Adipose tissue (tissue), 3 donors: ENCODE data around the gene FOXL3. TPM values are rescaled to one million over a fixed set of nuclear protein-coding genes. Genes with fewer than 3 reads are reported as not detected.
"Not testable (repeated sequence)": the region's sequence is repeated elsewhere in the genome, so short reads cannot be mapped to it uniquely, and the experiment has no call there.

Experiments used
- H3K27ac ChIP-seq: one replicate; pipeline ENCODE4 v1.5.1; 2013; ENCODE audit warnings: low read depth, low read length
- WGBS, 3 donors: extraction: QIAGEN DNeasy Blood & Tissue Kit; methylation state at CpG; one replicate each; pipeline ENCODE4 v1.1.7; 2013; 5-methylcytosine and 5-hydroxymethylcytosine counted together
- polyA plus RNA-seq, 3 donors: library from polyadenylated mRNA; stranded (reverse); fragments of 200-250 nt; gene quantifications; one replicate each; pipeline ENCODE4 v1.2.3, GENCODE V29; 2013
- donor health status: healthy with polysubstance abuse.
- donor health status: Bipolar disorder and iron deficiency.
- donor health status: healthy.

The FOXL3 gene
- polyA plus RNA-seq, 3 donors = not detected

- 92 to 94% (median 92%) methylated on average over 41 of the region's 41 CpGs for WGBS, 3 donors
- H3K27ac ChIP-seq = no peak overlapping the region
These were observed 36.2 kb upstream of the FOXL3 start for GRCh38 chr7:253581-254336.

GRCh38 chr7:254337-255037 lies 35.5 kb upstream of the FOXL3 start:
- H3K27ac ChIP-seq = no peak overlapping the region
- 94 to 97% (median 96%) methylated on average over 31 of the region's 31 CpGs for WGBS, 3 donors

GRCh38 chr7:255038-255435 lies 34.9 kb upstream of the FOXL3 start:
- WGBS, 3 donors = 95% methylated on average over 19 of the region's 19 CpGs
- no peak overlapping the region for H3K27ac ChIP-seq

GRCh38 chr7:255721-256361 lies 34.1 kb upstream of the FOXL3 start:
- no peak overlapping the region for H3K27ac ChIP-seq
- 93 to 96% (median 94%) methylated on average over 42 to 44 of the region's 44 CpGs for WGBS, 3 donors

GRCh38 chr7:256461-256940 lies 33.5 kb upstream of the FOXL3 start:
- WGBS, 3 donors = 94 to 97% (median 95%) methylated on average over 38 of the region's 38 CpGs
- H3K27ac ChIP-seq = no peak overlapping the region

- no peak overlapping the region for H3K27ac ChIP-seq
- WGBS, 3 donors = 94 to 96% (median 96%) methylated on average over 29 of the region's 29 CpGs
These were observed 32.9 kb upstream of the FOXL3 start for GRCh38 chr7:256981-257646.

GRCh38 chr7:257647-257992 lies 32.4 kb upstream of the FOXL3 start:
- H3K27ac ChIP-seq = no peak overlapping the region
- 66 to 84% (median 83%) methylated on average over 5 of the region's 5 CpGs for WGBS, 3 donors

GRCh38 chr7:258476-259190 lies 31.3 kb upstream of the FOXL3 start:
- H3K27ac ChIP-seq = no peak overlapping the region
- WGBS, 3 donors = 95 to 97% (median 96%) methylated on average over 29 to 31 of the region's 31 CpGs

- no peak overlapping the region for H3K27ac ChIP-seq
- 96 to 97% (median 97%) methylated on average over 15 of the region's 15 CpGs for WGBS, 3 donors
These were observed 30.8 kb upstream of the FOXL3 start for GRCh38 chr7:259191-259505.

GRCh38 chr7:259751-260405 lies 30.1 kb upstream of the FOXL3 start:
- H3K27ac ChIP-seq = no peak overlapping the region
- 93 to 96% (median 94%) methylated on average over 40 to 44 of the region's 44 CpGs for WGBS, 3 donors

GRCh38 chr7:260441-261281 lies 29.3 kb upstream of the FOXL3 start:
- 87 to 97% (median 91%) methylated on average over 33 to 35 of the region's 35 CpGs for WGBS, 3 donors
- H3K27ac ChIP-seq = no peak overlapping the region

GRCh38 chr7:261341-262250 lies 28.4 kb upstream of the FOXL3 start:
- WGBS, 3 donors = 92 to 96% (median 95%) methylated on average over 30 to 32 of the region's 32 CpGs
- no peak overlapping the region for H3K27ac ChIP-seq

GRCh38 chr7:262251-262572 lies 27.8 kb upstream of the FOXL3 start:
- H3K27ac ChIP-seq = no peak overlapping the region
- 94 to 97% (median 95%) methylated on average over 9 of the region's 9 CpGs for WGBS, 3 donors

- WGBS, 3 donors = 76 to 90% (median 80%) methylated on average over 15 to 27 of the region's 31 CpGs
- not testable (repeated sequence) for H3K27ac ChIP-seq
These were observed 27.2 kb upstream of the FOXL3 start for GRCh38 chr7:262631-263311.

- H3K27ac ChIP-seq = not testable (repeated sequence)
- 53 to 79% (median 72%) methylated on average over 9 to 28 of the region's 37 CpGs for WGBS, 3 donors
These were observed 26.3 kb upstream of the FOXL3 start for GRCh38 chr7:263483-264351.
